Neuronal stem cell (in vitro differentiated cells): ENCODE results near the gene FLVCR2.

Experiments
- DNase-seq: peaks from one replicate; pipeline ENCODE4 v3.0.0-alpha.2; 2013; ENCODE audit warnings: low spot score
- H2AFZ ChIP-seq: one replicate; pipeline ENCODE4 v1.6.1; 2013; ENCODE audit warnings: mild to moderate bottlenecking, low read length, inconsistent platforms
- H2AK5ac ChIP-seq: 2 replicates; pipeline ENCODE4 v1.6.1; 2013; ENCODE audit warnings: low read depth, mild to moderate bottlenecking, inconsistent platforms, low read length, moderate library complexity, mixed read lengths
- H2BK120ac ChIP-seq: 2 replicates; pipeline ENCODE4 v1.6.1; 2013; ENCODE audit warnings: low read depth, mild to moderate bottlenecking, inconsistent platforms, low read length, moderate library complexity, mixed read lengths
- H2BK12ac ChIP-seq: one replicate; pipeline ENCODE4 v1.6.1; 2013; ENCODE audit warnings: low read length, inconsistent platforms
- H2BK15ac ChIP-seq: 2 replicates; pipeline ENCODE4 v1.6.1; 2013; ENCODE audit warnings: mild to moderate bottlenecking, low read length, inconsistent platforms, mixed read lengths
- H2BK5ac ChIP-seq: one replicate; pipeline ENCODE4 v1.6.1; 2013; ENCODE audit warnings: inconsistent platforms, mild to moderate bottlenecking, low read length, moderate library complexity
- H3K14ac ChIP-seq: one replicate; pipeline ENCODE4 v1.6.1; 2013; ENCODE audit warnings: low read length, inconsistent platforms
- H3K18ac ChIP-seq: 2 replicates; pipeline ENCODE4 v1.6.1; 2013; ENCODE audit warnings: low read length, inconsistent platforms
- H3K23ac ChIP-seq: 2 replicates; pipeline ENCODE4 v1.6.1; 2013; ENCODE audit warnings: low read depth, mild to moderate bottlenecking, mixed read lengths, low read length, inconsistent platforms; ENCODE audit not compliant: poor library complexity
- H3K27ac ChIP-seq: replicated peaks from 3 replicates; pipeline ENCODE4 v1.5.1; 2013; ENCODE audit warnings: low read length, inconsistent platforms
- H3K27me3 ChIP-seq, 3 experiments: 2 replicates each; pipeline ENCODE4 v1.6.1; 2013; ENCODE audit warnings: low read length in 3 of 3, mild to moderate bottlenecking in 2 of 3, inconsistent platforms in 1 of 3, low read depth in 1 of 3, mixed read lengths in 1 of 3, moderate library complexity in 1 of 3; ENCODE audit not compliant: control insufficient read depth in 3 of 3, insufficient read depth in 3 of 3
- H3K36me3 ChIP-seq, 2 donors: replicated peaks in 1 of 2; 2 replicates each; pipeline ENCODE4 v1.6.1; 2013; ENCODE audit warnings: low read length in 2 of 2; ENCODE audit not compliant: control insufficient read depth in 2 of 2, insufficient read depth in 2 of 2
- H3K4ac ChIP-seq: 2 replicates; pipeline ENCODE4 v1.6.1; 2013; ENCODE audit warnings: inconsistent platforms, mild to moderate bottlenecking, low read length, moderate library complexity
- H3K4me1 ChIP-seq, 2 donors: 1 replicate in 1 of 2; 2 replicates in 1 of 2; pipeline ENCODE4 v1.6.1; 2013; ENCODE audit warnings: low read length in 2 of 2, low read depth in 1 of 2; ENCODE audit not compliant: control insufficient read depth in 2 of 2, insufficient read depth in 1 of 2
- H3K4me2 ChIP-seq: one replicate; pipeline ENCODE4 v1.6.1; 2013; ENCODE audit warnings: mild to moderate bottlenecking, low read length, inconsistent platforms; ENCODE audit not compliant: insufficient read depth, poor library complexity, severe bottlenecking
- H3K4me3 ChIP-seq, 2 donors: 2 replicates each; pipeline ENCODE4 v1.5.1; 2013; ENCODE audit warnings: low read length in 2 of 2, mild to moderate bottlenecking in 2 of 2, inconsistent platforms in 1 of 2, moderate library complexity in 1 of 2
- H3K79me1 ChIP-seq: one replicate; pipeline ENCODE4 v1.6.1; 2013; ENCODE audit warnings: low read depth, mild to moderate bottlenecking, inconsistent platforms, low read length, moderate library complexity
- H3K9ac ChIP-seq: one replicate; pipeline ENCODE4 v1.6.1; 2013; ENCODE audit warnings: mild to moderate bottlenecking, low read depth, low read length, inconsistent platforms; ENCODE audit not compliant: poor library complexity
- H3K9me3 ChIP-seq, 2 donors: replicated peaks in 1 of 2; 2 replicates each; pipeline versions ENCODE3 to v1.6.1; 2013; ENCODE audit warnings: low read length in 2 of 2, mild to moderate bottlenecking in 2 of 2, inconsistent platforms in 1 of 2, low read depth in 1 of 2, mixed read lengths in 1 of 2, moderate library complexity in 1 of 2; ENCODE audit not compliant: control insufficient read depth in 2 of 2, insufficient read depth in 1 of 2
- H4K8ac ChIP-seq: one replicate; pipeline ENCODE4 v1.6.1; 2013; ENCODE audit warnings: low read depth, mild to moderate bottlenecking, inconsistent platforms, low read length, moderate library complexity
- H4K91ac ChIP-seq: one replicate; pipeline ENCODE4 v1.6.1; 2013; ENCODE audit warnings: low read length, low read depth, mild to moderate bottlenecking, inconsistent platforms; ENCODE audit not compliant: poor library complexity
- WGBS, 2 donors: extraction: QIAGEN DNeasy Blood & Tissue Kit; methylation state at CpG; one replicate each; pipeline ENCODE4 v1.1.7; 2013; ENCODE audit warnings: missing lambda C conversion rate in 2 of 2, mixed read lengths in 1 of 2; ENCODE audit not compliant: insufficient read length in 2 of 2, insufficient replicate concordance in 1 of 2; ENCODE audit errors: extremely low coverage in 2 of 2; 5-methylcytosine and 5-hydroxymethylcytosine counted together

The FLVCR2 gene

DNA sequence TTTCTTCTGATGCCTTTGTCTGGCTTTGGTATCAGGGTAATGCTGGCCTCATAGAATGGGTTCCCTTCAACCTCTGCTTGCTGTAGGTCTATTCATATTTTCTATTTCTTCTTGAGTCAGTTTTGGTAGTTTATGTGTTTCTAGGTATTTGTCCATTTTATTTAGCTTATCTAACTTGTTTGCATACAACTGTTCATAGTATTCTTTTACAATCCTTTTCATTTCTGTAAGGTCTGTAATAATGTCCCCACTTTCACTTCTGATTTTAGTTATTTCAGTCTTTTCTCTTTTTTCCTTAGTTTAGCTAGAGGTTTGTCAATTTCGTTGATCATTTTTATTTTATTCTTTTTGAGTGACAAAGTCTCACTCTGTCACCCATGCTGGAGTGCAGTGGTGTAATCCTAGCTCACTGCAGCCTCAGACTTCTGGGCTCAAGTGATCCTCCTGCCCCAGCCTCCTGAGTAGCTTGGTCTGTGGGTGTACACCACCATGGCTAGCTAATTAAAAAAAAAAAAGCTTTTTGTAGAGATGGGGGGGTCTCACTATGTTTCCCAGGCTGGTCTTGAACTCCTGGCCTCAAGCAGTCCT is 94.3 kb downstream of the FLVCR2 start:
- Histone ChIP-seq H3K9me3 (peaks cover 0 to 24% of the 10 kb centered on the region in 2 donors), H3K9ac (no peak overlapping the region), H3K4me2 (no peak overlapping the region), H2AK5ac (no peak overlapping the region), H3K4me1 (no peaks in the 10 kb centered on the region), H3K23ac (no peak overlapping the region), H4K91ac (no peak overlapping the region), H3K4me3 (no peak overlapping the region), H2BK120ac (no peak overlapping the region), H3K14ac (no peak overlapping the region), H3K27ac (peak overlapping the region; percentile 23), H2AFZ (no peak overlapping the region), H3K18ac (no peak overlapping the region), H2BK5ac (no peak overlapping the region), H3K27me3 (no peaks in the 10 kb centered on the region), H3K4ac (no peak overlapping the region), H2BK12ac (no peak overlapping the region), H4K8ac (no peak overlapping the region), H3K36me3 (peaks cover 8 to 68% of the 10 kb centered on the region in 2 donors), H3K79me1 (no peaks in the 10 kb centered on the region), H2BK15ac (no peak overlapping the region)
- no CpG with 5 or more reads among the region's 1 CpG for WGBS, 2 donors
- DNase-seq: no peak

DNA sequence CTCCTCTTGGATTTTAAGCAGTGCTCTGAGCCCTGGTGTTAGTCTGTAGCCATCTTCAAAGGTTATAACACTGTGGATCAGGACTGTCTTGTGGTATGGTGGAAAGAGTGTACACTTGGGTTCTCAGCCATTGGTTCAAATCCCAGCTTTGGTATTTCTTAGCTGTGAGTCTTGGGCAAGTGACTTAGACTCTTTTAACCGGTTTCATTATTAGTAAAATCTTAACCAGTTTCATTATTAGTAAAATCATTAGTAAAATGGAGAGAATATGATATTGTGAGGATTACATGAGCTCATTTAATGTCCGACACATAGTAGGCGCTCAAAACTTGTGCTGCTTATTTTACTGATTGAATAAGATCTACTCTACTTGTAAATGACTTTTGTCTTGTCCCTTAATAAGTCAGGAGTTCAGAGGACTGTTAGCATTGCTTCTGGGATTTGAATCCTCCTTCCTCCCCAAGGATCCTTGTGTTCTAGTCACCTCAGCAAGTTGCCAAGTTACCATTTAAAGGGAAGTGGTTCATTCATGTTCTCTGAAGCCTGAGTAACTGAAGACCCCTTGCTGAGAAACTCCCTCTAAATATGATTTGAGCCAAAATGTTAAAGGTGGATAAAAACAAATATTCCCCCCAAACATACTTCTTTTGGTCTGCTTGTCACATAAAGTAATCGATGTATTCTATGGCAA is 95.1 kb downstream of the FLVCR2 start:
- Histone ChIP-seq H3K18ac (no peak overlapping the region), H3K9me3 (peaks cover 0 to 24% of the 10 kb centered on the region in 2 donors), H2BK5ac (no peak overlapping the region), H3K9ac (no peak overlapping the region), H3K4me3 (no peak overlapping the region), H3K4me1 (no peaks in the 10 kb centered on the region), H2BK15ac (no peak overlapping the region), H3K23ac (no peak overlapping the region), H4K8ac (no peak overlapping the region), H3K4ac (no peak overlapping the region), H3K27ac (peak overlapping the region; percentile 45), H2AFZ (no peak overlapping the region), H3K79me1 (no peaks in the 10 kb centered on the region), H4K91ac (no peak overlapping the region), H3K36me3 (peaks cover 10 to 68% of the 10 kb centered on the region in 2 donors), H2BK120ac (no peak overlapping the region), H2BK12ac (no peak overlapping the region), H3K27me3 (no peaks in the 10 kb centered on the region), H3K4me2 (no peak overlapping the region), H2AK5ac (no peak overlapping the region), H3K14ac (no peak overlapping the region)
- DNase-seq: peak; percentile 9
- WGBS, 2 donors: no CpG with 5 or more reads among the region's 4 CpGs

DNA sequence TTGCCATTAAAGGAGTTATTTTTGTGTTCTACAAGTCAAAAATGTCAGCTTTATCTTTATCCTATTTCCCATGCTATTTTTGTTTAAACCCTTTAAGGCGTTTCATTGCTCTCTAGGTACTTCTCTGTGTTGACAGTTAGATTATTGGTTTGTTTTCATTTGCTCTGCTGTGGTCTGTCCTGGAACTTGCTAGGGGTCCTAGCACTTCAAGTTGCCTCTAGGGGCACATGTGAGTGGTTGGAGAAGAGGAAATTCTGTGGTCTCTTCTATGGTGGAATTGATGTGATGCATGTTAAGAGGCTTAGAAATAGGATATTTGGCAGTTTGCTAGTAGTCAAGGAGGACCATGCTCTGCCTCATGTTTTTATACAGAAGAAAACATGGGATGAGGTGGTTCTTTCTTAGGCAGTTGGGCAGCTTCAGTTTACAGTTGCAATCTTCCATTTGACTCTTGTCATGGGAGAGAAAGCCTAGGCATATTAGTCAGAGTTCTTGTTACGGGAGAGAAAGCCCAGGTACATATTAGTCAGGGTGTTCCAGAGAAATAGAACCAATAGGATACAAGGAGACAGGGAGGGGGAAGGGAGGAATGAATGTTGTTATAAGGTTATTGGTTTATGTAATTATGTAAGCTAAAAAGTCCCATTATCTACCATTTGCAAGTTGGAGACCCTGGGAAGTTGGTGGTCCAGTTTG is 97.0 kb downstream of the FLVCR2 start:
- Histone ChIP-seq H3K9me3 (peaks cover 0 to 20% of the 10 kb centered on the region in 2 donors), H3K4me2 (no peak overlapping the region), H4K91ac (no peak overlapping the region), H3K23ac (no peak overlapping the region), H2BK12ac (no peak overlapping the region), H3K79me1 (no peaks in the 10 kb centered on the region), H3K27ac (no peak overlapping the region), H3K4me1 (no peaks in the 10 kb centered on the region), H2BK120ac (no peak overlapping the region), H2BK5ac (no peak overlapping the region), H3K14ac (no peak overlapping the region), H3K9ac (no peak overlapping the region), H3K27me3 (no peaks in the 10 kb centered on the region), H3K4me3 (no peak overlapping the region), H4K8ac (no peak overlapping the region), H3K36me3 (peaks cover 2 to 62% of the 10 kb centered on the region in 2 donors), H2AFZ (no peak overlapping the region), H2BK15ac (no peak overlapping the region), H3K18ac (no peak overlapping the region), H3K4ac (no peak overlapping the region), H2AK5ac (no peak overlapping the region)
- no peak for DNase-seq
- WGBS, 2 donors: no CpG with 5 or more reads among the region's 2 CpGs

DNA sequence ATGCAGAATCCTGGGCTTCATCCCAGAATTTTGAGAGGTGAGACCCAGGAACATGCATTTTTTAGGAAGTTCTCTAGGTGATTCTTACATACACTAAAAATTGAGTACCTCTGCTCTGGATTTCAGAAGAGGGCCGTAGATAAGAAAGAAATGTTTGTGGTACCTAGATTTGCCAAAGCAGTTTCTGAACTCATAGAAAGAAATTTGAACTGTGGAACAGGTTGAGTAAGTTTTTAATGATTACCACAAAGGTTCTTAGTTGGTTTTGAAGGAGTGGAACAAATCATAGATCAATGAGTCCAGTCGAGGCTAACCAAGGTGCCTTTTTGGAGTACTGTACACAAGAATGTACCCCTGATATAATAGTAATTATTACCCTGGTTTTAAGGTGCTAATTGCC is 107.5 kb downstream of the FLVCR2 start:
- Histone ChIP-seq H3K36me3 (peaks cover 12 to 83% of the 10 kb centered on the region in 2 donors), H4K8ac (no peak overlapping the region), H2AK5ac (no peak overlapping the region), H2BK5ac (no peak overlapping the region), H3K18ac (no peak overlapping the region), H2BK15ac (no peak overlapping the region), H3K4ac (no peak overlapping the region), H3K4me1 (no peaks in the 10 kb centered on the region), H2BK120ac (no peak overlapping the region), H3K9ac (no peak overlapping the region), H3K4me3 (no peak overlapping the region), H3K14ac (no peak overlapping the region), H3K9me3 (no peaks in the 10 kb centered on the region), H3K27ac (no peak overlapping the region), H2BK12ac (no peak overlapping the region), H3K27me3 (no peaks in the 10 kb centered on the region), H4K91ac (no peak overlapping the region), H3K23ac (no peak overlapping the region), H2AFZ (no peak overlapping the region), H3K4me2 (no peak overlapping the region), H3K79me1 (no peaks in the 10 kb centered on the region)
- no peak for DNase-seq
- no CpG with 5 or more reads among the region's 2 CpGs for WGBS, 2 donors
